Common myeloid progenitor, CD34-positive (primary cell): ENCODE data around the gene CAMTA1.
A peak's percentile ranks its signal among the peaks of the same experiment; 100 is the strongest.

Source experiments
- CTCF ChIA-PET: fragments of 350-600 bp; sonication (Branson Sonifier 250); formaldehyde crosslinking; loops from one replicate; lab custom pipeline; 2021; ENCODE audit warnings: antibody characterized with exemption; lab: Charles Lee
- POLR2A ChIA-PET: fragments of 350-600 bp; sonication (Branson Sonifier 250); formaldehyde crosslinking; loops from one replicate; lab custom pipeline; 2021; ENCODE audit warnings: antibody characterized with exemption; lab: Charles Lee
- DNase-seq, 3 donors: peaks; one replicate each; pipeline versions ENCODE4 v3.0.0 to v3.0.0-alpha.2; 2013
- H3K27ac ChIP-seq, 2 experiments: 1 replicate in 1 of 2; 2 replicates in 1 of 2; pipeline ENCODE4 v1.7.0; 2013; ENCODE audit warnings: inconsistent platforms in 2 of 2, low read length in 2 of 2, mild to moderate bottlenecking in 2 of 2, low read depth in 1 of 2, moderate library complexity in 1 of 2; ENCODE audit not compliant: severe bottlenecking in 2 of 2, insufficient read depth in 1 of 2, poor library complexity in 1 of 2
- H3K27me3 ChIP-seq, 5 experiments: replicated peaks in 2 of 5; 1 replicate in 3 of 5; 2 replicates in 2 of 5; pipeline versions ENCODE4 v1.6.1 to v1.7.0; 2013; ENCODE audit warnings: low read length in 4 of 5, mild to moderate bottlenecking in 2 of 5, moderate library complexity in 2 of 5, inconsistent platforms in 1 of 5; ENCODE audit not compliant: insufficient read depth in 5 of 5, control insufficient read depth in 4 of 5
- H3K36me3 ChIP-seq, 4 experiments: 1 replicate in 2 of 4; 2 replicates in 2 of 4; pipeline versions ENCODE4 v1.6.1 to v1.7.0; 2013; ENCODE audit warnings: low read length in 3 of 4, control low read depth in 1 of 4, mild to moderate bottlenecking in 1 of 4; ENCODE audit not compliant: control insufficient read depth in 4 of 4, insufficient read depth in 4 of 4
- H3K4me1 ChIP-seq, 4 experiments: 1 replicate in 3 of 4; 2 replicates in 1 of 4; pipeline versions ENCODE4 v1.6.1 to v1.7.1; 2013; ENCODE audit warnings: low read length in 3 of 4, mild to moderate bottlenecking in 3 of 4, control low read depth in 1 of 4, inconsistent platforms in 1 of 4, moderate library complexity in 1 of 4; ENCODE audit not compliant: control insufficient read depth in 4 of 4, insufficient read depth in 4 of 4; ENCODE audit errors: control extremely low read depth in 1 of 4
- H3K4me3 ChIP-seq, 7 experiments: 1 replicate in 4 of 7; 2 replicates in 3 of 7; pipeline versions ENCODE4 v1.5.1 to v1.7.0; 2013; ENCODE audit warnings: mild to moderate bottlenecking in 7 of 7, low read length in 6 of 7, moderate library complexity in 6 of 7, inconsistent platforms in 2 of 7, low read depth in 2 of 7, control low read depth in 1 of 7; ENCODE audit not compliant: insufficient read depth in 4 of 7, control insufficient read depth in 1 of 7; ENCODE audit errors: extremely low read depth in 1 of 7
- H3K9me3 ChIP-seq, 5 experiments: 1 replicate in 4 of 5; 2 replicates in 1 of 5; pipeline versions ENCODE4 v1.6.1 to v1.7.1; 2013; ENCODE audit warnings: low read length in 4 of 5, mild to moderate bottlenecking in 2 of 5, inconsistent platforms in 1 of 5, low read depth in 1 of 5, moderate library complexity in 1 of 5; ENCODE audit not compliant: control insufficient read depth in 4 of 5, insufficient read depth in 2 of 5; ENCODE audit errors: control extremely low read depth in 1 of 5
- WGBS: methylation state at CpG from one replicate; pipeline ENCODE4 v1.1.5; 2013; ENCODE audit not compliant: insufficient coverage; 5-methylcytosine and 5-hydroxymethylcytosine counted together

Gene CAMTA1

DNA sequence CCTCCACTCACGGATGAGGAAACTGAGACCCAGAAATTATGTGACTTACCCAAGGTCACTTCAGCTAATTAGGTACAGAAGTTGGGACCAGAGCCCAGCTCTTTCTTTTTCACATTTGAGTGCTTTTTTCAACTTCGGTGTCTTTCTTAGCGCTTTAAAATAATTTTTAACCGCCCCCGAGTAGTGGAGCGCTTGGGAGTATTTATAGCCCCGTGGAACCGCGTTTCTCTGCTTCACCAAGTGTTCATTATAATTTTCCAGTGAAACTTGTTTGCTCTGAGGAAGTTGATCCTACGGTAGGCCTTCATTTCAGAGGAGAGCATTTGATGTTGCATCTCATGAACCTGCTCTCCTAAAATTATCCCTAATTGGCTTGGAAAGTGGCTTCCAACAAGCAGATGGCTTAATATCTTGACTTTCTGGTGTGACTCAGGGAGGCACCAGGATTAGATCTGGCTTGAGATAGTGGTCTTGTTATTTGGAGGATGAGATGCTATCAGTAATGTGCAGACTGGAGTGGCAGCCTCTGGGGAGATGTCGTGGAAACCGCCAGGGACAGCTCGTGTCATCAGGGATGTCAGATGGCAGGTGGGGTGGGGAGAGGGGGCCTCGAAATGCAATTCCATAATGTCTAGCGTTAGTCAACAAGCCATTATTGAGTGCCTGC is 321.3 kb downstream of the CAMTA1 start:
- Histone ChIP-seq H3K4me3 (no peak overlapping the region), H3K27ac (no peak overlapping the region), H3K4me1 (peaks cover 0 to 4% (median 2%) of the 10 kb centered on the region in 4 experiments), H3K9me3 (no peaks in the 10 kb centered on the region), H3K27me3 (peaks cover 0 to 5% (median 0%) of the 10 kb centered on the region in 5 experiments), H3K36me3 (no peaks in the 10 kb centered on the region)
- DNase-seq, result no peak
- CTCF ChIA-PET, result no interaction called here
- POLR2A ChIA-PET, result no interaction called here
- WGBS, result 84% methylated on average over 14 of the region's 15 CpGs

- H3K36me3 ChIP-seq, result no peaks in the 10 kb centered on the region
- H3K27me3 ChIP-seq, result peaks cover 0 to 5% (median 0%) of the 10 kb centered on the region in 5 experiments
- POLR2A ChIA-PET, result no interaction called here
- no peak overlapping the region for H3K4me3 ChIP-seq
- WGBS, result 83% methylated on average over 12 of the region's 17 CpGs
- H3K4me1 ChIP-seq, result peaks cover 0 to 4% (median 2%) of the 10 kb centered on the region in 4 experiments
- no peak overlapping the region for H3K27ac ChIP-seq
- CTCF ChIA-PET, result no interaction called here
- no peaks in the 10 kb centered on the region for H3K9me3 ChIP-seq
- no peak for DNase-seq
Observed at GRCh38 chr1:7107109-7107830, 322.0 kb downstream of the CAMTA1 start.

DNA sequence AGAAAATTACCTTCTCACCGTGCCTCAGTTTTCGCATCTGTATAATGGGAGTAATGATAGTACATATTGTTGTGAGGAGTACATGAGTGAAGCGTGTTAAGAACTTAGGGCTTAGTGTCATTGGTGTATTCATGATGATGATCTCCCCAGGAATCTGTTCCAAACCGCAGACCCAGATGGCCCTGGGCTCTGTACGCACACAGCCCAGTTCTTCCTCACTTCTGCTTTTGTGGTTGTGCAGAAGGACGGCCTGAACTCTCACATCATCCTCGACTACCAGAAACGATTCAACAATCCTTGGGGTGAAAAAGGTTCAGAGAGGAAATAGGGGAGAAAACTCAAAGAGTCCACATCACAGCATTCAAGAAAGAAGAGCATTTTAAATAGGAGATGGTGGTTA is 323.0 kb downstream of the CAMTA1 start:
- Histone ChIP-seq H3K27me3 (peaks cover 0 to 8% (median 0%) of the 10 kb centered on the region in 5 experiments), H3K4me3 (no peak overlapping the region), H3K27ac (no peak overlapping the region), H3K4me1 (peaks cover 0 to 4% (median 2%) of the 10 kb centered on the region in 4 experiments), H3K36me3 (no peaks in the 10 kb centered on the region), H3K9me3 (no peaks in the 10 kb centered on the region)
- peak; percentile 40 to 92 (median 90) for DNase-seq
- WGBS, result 100% methylated on average over 1 of the region's 8 CpGs
- CTCF ChIA-PET, result no interaction called here
- POLR2A ChIA-PET, result no interaction called here

DNA sequence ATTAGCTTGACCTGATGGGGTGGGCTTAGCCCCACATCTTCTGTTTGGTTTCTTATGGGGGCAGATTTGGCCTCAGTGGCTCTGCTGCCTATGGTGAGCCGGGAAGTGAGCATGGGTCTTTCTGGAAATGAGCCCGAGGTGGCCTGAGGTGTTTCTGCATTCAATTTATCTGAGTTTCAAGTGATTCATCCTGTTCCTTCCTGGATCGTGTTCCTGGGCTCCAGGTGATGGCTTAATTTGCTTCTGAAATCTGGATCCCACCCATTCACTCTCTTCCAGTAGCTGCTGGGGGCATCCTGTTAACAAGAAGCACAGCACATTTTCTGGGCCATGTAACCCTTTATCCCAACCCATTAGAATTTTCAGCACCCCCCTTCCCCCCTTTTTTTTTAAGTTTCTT is 324.6 kb downstream of the CAMTA1 start:
- ChIA-PET CTCF (no interaction called here), POLR2A (no interaction called here)
- Histone ChIP-seq H3K9me3 (no peaks in the 10 kb centered on the region), H3K27ac (no peak overlapping the region), H3K4me1 (peaks cover 0 to 4% (median 2%) of the 10 kb centered on the region in 4 experiments), H3K27me3 (peaks cover 0 to 8% (median 0%) of the 10 kb centered on the region in 5 experiments), H3K4me3 (no peak overlapping the region), H3K36me3 (no peaks in the 10 kb centered on the region)
- WGBS, result 81% methylated on average over 3 of the region's 3 CpGs
- DNase-seq, result no peak

GRCh38 chr1:7110321-7110720 is 325.1 kb downstream of the CAMTA1 start:
- H3K27ac ChIP-seq, result no peak overlapping the region
- no peak overlapping the region for H3K4me3 ChIP-seq
- H3K4me1 ChIP-seq, result peaks cover 0 to 4% (median 2%) of the 10 kb centered on the region in 4 experiments
- ChIA-PET CTCF (interaction anchor here (1.0 kb wide), 1 partner anchor 560 kb away, joined by 3 read pairs; no protein-coding TSS in a partner anchor), POLR2A (no interaction called here)
- H3K36me3 ChIP-seq, result no peaks in the 10 kb centered on the region
- peaks cover 0 to 1% (median 0%) of the 10 kb centered on the region in 5 experiments for H3K9me3 ChIP-seq
- WGBS, result over 99% methylated on average over 7 of the region's 8 CpGs
- peaks cover 0 to 8% (median 0%) of the 10 kb centered on the region in 5 experiments for H3K27me3 ChIP-seq
- no peak for DNase-seq

DNA sequence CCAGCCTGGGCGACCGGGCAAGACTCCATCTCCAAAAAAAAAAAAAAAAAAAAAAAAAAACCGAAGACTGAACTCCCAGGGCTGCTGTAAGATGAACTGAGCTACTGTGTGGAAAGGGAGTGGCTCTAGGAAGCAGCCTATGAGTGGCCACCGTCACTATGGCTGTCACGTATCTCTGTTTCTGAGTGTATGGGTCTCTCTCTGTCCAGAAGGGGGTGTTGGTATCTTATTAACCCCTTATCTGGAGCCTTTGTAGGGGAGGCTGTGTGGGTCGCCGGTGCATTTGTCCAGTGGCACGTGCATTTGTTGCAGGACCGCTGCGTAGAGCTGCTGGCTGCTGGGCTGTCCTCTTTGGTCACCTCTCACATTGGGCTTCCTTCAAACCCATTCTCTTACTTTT is 326.6 kb downstream of the CAMTA1 start:
- peaks cover 0 to 6% (median 3%) of the 10 kb centered on the region in 5 experiments for H3K9me3 ChIP-seq
- peaks cover 0 to 6% (median 0%) of the 10 kb centered on the region in 5 experiments for H3K27me3 ChIP-seq
- H3K27ac ChIP-seq, result no peak overlapping the region
- ChIA-PET POLR2A (no interaction called here), CTCF (interaction anchor here (1.1 kb wide), 1 partner anchor 11 kb away, joined by 3 read pairs; no protein-coding TSS in a partner anchor)
- WGBS, result 88% methylated on average over 5 of the region's 10 CpGs
- H3K4me3 ChIP-seq, result no peak overlapping the region
- no peaks in the 10 kb centered on the region for H3K36me3 ChIP-seq
- H3K4me1 ChIP-seq, result peaks cover 0 to 4% (median 2%) of the 10 kb centered on the region in 4 experiments
- DNase-seq, result no peak

DNA sequence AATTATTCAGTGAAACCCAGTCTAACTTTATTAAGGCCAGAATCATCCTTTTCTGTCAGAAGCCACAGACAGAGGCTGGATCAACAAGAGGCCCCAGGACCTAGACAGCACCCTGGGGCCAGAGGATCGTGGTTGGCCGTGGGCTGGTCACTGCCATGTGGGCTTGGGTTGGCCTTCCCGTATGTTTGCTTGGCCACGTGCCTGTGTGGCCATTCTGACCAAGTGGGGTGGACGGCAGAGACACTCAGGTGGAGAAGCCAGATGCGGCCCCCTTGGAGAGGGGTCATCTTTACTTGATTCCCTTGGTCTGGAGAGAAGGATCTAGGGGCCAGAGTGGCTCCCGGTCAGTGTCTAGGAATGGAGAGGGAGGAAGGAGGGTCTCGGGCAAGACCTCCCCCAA is 327.9 kb downstream of the CAMTA1 start:
- Histone ChIP-seq H3K27me3 (peaks cover 0 to 6% (median 0%) of the 10 kb centered on the region in 5 experiments), H3K36me3 (no peaks in the 10 kb centered on the region), H3K4me3 (no peak overlapping the region), H3K9me3 (peaks cover 0 to 6% (median 3%) of the 10 kb centered on the region in 5 experiments), H3K4me1 (peaks cover 0 to 4% (median 2%) of the 10 kb centered on the region in 4 experiments), H3K27ac (no peak overlapping the region)
- CTCF ChIA-PET, result no interaction called here
- POLR2A ChIA-PET, result no interaction called here
- WGBS, result 100% methylated on average over 2 of the region's 8 CpGs
- DNase-seq, result no peak
